ENCODE measurements around the gene CTRB1.

Gene CTRB1

GRCh38 chr16:75218256-75219076 lies at the start of gene CTRB1:
Gene CTRB1 (plus strand): TSS chr16:75218988. CDS start chr16:75219008, 20 bp downstream.
- no peak for DNase-seq (ENCODE audit: low read depth in 3 of 3)

- DNase-seq (ENCODE audit: low read depth in 3 of 3): no peak
These were observed 48.8 kb upstream of the CTRB1 start for GRCh38 chr16:75169899-75170405.

DNA sequence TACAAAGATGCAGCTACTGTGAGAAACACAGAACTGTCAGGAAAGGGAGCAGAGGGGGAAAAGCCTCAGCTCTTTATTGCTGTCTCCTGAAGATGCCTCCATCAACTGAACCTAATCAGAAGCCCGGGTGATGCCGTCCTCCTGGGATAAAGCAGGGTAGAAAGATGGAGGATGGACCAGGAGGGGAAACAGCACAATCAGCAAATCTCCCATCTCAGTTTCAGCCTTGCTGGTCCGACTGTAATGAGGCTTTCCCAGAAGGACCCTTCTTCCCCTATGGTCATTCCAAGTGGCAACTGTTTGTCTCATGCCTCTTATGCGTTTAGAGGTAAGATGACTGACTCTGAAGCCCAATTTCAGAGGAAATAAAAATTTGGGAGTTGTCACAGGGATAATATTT lies 46.2 kb upstream of the CTRB1 start:
- no peak for DNase-seq (ENCODE audit: low read depth in 3 of 3)

DNA sequence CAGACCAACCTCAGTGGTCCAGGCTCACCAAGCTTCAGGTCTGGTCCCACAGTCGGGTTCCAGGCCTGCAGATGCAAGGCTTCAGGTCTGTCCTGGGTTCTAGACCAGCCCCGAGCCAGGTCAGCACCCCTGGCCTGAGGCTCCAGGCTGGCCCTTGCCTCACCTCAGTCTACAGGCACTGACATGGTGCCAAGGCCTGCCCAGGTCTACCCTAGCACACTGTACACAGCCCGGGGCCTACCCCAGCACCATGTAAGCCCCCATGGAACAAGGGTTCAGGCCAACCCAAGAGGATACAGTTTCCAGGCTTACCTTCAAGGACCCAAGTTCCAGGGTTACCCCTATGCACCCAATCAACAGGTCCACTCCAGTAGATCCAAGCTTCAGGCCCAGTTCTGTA lies 43.7 kb upstream of the CTRB1 start:
- DNase-seq (ENCODE audit: low read depth in 3 of 3): no peak

DNA sequence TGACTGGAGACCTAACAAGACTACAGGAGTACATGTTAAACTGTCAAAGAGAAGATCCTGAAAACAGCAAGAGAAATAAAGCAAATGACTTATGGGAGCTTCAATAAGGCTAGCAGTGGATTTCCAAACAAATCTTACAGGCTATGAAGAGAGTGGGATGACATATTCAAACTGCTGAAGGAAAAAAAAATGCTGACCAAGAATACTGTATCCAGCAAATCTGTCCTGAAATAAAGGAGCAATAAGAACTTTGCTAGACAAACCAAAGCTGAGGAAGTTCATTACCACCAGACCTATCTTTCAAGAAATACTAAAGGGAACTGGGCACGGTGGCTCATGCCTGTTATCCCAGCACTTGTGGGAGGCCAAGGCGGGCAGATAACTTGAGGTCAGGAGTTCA lies 41.9 kb upstream of the CTRB1 start:
- DNase-seq (ENCODE audit: low read depth in 3 of 3): no peak

GRCh38 chr16:75179208-75179607 lies 39.6 kb upstream of the CTRB1 start:
- no peak for DNase-seq (ENCODE audit: low read depth in 3 of 3)

GRCh38 chr16:75181630-75182029 lies 37.2 kb upstream of the CTRB1 start:
- DNase-seq (ENCODE audit: low read depth in 3 of 3): no peak

- DNase-seq (ENCODE audit: low read depth in 3 of 3): no peak
These were observed 29.8 kb upstream of the CTRB1 start for GRCh38 chr16:75188832-75189477.

- no peak for DNase-seq (ENCODE audit: low read depth in 3 of 3)
These were observed 29.0 kb upstream of the CTRB1 start for GRCh38 chr16:75189638-75190245.

GRCh38 chr16:75192606-75193264 lies 26.1 kb upstream of the CTRB1 start:
- no peak for DNase-seq (ENCODE audit: low read depth in 3 of 3)

GRCh38 chr16:75193265-75193650 lies 25.5 kb upstream of the CTRB1 start:
- DNase-seq (ENCODE audit: low read depth in 3 of 3): no peak

- no peak for DNase-seq (ENCODE audit: low read depth in 3 of 3)
These were observed 24.9 kb upstream of the CTRB1 start for GRCh38 chr16:75193730-75194444.

- DNase-seq (ENCODE audit: low read depth in 3 of 3): no peak
These were observed 22.7 kb upstream of the CTRB1 start for GRCh38 chr16:75195811-75196790.

DNA sequence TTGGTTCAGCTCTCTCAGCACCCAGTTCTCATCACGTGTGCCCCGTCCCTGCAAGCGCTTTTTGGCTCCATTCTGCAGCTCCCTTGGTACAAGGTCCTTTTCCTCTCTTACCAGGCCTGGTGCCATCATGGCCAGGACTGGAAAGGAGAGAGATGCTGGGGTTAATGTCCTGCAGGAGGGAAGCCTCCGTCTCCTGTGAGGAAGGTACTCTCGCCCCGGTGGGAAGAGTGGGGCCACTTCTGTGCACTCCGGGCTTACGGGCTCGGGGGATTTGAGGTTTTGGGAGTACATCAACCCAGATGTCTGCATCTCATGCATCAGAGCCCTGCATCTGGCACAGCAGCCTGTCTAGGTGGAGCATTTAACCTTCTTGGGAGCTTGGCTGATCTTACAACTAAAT lies 22.0 kb upstream of the CTRB1 start:
- no peak for DNase-seq (ENCODE audit: low read depth in 3 of 3)

DNA sequence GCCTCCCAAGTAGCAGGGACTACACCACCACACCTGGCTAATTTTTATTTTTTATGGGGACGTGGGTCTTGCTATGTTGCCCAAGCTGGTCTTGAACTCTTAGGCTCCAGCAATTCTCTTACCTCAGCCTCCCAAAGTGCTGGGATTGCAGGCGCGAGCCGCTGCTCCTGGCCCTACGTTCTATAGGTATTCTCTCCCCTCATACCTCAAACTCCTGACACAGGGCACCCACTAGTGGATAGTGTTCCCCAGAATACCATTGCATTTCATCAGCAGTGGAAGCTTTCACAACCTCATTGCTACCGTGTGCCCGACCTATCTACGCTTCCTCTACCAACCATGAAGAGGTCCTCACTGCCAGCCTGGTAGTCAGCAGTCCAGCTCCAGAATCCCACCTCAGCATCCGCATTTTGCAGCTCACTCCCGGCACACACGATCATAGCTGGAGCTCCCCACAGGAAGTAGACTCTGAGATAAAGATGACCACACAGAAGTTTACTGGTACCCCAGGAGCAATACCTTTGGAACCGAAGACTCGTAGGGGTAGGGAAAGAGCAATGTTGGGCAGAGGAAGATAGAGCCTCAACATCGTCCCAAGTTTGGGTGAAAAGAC lies 21.2 kb upstream of the CTRB1 start:
- no peak for DNase-seq (ENCODE audit: low read depth in 3 of 3)

DNA sequence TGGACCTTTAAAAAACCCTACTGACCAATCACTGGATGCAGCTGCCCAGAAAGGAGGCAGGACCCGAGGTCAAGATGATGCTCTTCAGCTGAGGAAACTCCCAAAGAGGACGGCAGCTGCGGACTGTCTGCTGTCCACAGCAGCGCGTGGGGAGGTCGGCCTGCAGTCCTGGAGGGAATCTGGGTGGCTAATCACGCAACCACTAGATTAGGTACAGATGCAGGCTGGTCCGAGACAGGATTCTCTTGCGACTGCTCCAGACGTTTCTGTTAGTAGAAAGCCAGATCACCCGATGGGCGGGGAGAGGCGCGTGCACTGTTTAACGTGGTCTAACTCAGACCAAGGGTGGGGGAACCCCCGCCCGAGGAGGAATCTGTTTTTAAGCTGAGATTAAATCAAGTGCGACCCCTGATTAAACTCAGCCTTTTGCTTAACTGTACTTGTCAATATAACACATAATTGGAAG lies 20.6 kb upstream of the CTRB1 start:
- DNase-seq (ENCODE audit: low read depth in 3 of 3): no peak

DNA sequence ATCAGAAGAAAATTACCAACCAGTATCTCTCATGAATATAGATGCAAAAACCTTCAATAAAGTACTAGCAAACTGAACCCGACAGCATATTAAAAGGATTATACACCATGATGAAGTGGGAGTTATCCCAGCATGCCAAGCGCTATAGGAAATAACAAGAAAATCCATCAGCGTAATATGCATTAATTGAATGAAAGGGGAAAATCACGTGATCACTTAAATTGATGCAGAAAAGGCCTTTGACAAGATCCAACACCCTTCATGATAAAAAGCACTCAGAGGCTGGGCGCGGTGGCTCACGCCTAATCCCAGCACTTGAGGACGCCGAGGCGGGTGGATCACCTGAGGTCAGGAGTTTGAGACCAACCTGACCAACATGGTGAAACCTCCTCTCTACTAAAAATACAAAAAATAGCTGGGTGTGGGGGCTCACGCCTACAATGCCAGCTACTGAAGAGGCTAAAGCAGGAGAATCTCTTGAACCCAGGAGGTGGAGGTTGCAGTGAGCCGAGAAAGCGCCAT lies 16.7 kb upstream of the CTRB1 start:
- DNase-seq (ENCODE audit: low read depth in 3 of 3): no peak

DNA sequence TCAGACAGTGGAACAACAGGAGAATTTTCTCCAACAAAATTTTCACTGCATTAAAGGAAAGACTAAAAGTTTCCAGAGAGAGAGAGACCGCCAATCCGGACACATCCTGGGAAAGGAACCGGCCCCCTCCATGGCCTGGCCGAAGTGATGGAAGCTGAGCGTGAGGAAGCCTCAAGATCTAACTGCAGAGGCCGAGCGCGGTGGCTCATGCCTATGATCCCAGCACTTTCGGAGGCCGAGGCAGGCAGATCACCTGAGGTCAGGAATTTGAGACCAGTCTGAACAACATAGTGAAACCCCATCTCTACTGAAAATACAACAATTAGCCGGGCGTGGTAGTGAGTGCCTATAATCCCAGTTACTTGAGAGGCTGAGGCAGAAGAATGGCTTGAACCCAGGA lies 15.7 kb upstream of the CTRB1 start:
- DNase-seq (ENCODE audit: low read depth in 3 of 3): no peak

DNA sequence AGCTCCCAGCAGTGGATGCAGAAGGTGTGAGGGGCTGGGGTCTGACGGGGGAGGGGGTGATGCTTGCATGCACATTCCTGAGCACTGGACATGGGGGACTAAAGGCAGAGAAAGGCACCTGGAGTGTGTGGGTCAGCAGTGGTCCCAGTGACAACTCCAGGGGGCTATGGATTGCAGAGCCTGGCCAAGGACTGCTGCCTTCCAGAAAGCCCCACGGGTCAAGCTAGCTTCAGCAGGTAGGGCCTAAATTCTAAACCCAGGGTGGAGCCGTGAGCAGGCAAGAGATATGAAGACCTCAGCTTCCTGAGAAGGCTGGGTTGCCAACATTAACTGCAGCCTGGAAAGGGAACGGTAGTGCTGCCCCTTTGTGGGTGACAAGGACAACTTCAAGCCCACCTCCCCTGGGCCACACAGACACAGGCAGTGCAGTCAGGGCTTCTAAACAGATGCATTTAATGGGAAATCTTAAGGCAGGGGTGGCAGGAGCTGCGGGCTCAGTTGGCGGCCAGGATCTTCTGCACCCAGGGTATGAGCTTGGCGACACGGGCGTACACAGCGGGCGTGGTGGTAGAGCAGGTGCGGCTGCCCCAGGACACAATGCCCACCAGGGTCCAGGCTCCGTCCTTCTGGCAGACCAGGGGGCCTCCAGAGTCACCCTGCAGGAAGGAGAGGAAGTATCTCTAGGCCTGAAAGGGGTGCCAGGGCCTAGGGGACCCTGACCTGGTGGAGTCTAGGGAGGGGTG lies 14.9 kb upstream of the CTRB1 start:
- no peak for DNase-seq (ENCODE audit: low read depth in 3 of 3)
